ENCODE data around the gene CDH8. TPM values are rescaled to one million over a fixed set of nuclear protein-coding genes. Genes with fewer than 3 reads are reported as not detected.
A peak's percentile ranks its signal among the peaks of the same experiment; 100 is the strongest.
"Not testable (repeated sequence)": the region's sequence is repeated elsewhere in the genome, so short reads cannot be mapped to it uniquely, and the experiment has no call there.

CDH8 gene
- total and polyA plus RNA-seq, 5 donors = under 0.01 TPM; not detected in 4

DNA sequence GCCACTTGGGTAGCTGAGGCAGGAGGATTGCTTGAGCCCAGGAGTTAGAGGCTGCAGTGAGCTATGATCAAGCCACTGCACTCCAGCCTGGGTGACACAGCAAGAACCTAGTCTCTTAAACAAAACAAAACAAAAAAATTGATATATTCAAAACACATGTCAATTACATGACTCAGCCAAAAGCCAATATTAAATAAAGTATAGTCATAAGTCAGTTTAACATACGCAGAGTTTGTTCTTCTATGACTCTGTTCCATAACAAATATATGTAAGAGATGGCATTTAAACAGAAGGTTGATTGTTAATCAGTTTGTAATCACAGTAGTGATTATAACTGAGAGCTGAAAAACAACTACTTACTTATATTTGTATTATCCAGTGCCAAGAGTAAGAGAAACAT lies 106.5 kb downstream of the CDH8 start:
- 90% methylated on average over 1 of the region's 1 CpG for WGBS

GRCh38 chr16:61926766-61927165 lies 109.5 kb downstream of the CDH8 start:
- H3K27ac ChIP-seq (ENCODE audit: low read length) = no peak overlapping the region
- DNase-seq = no peak
- WGBS = 89% methylated on average over 3 of the region's 3 CpGs
- intact Hi-C loops (cut with DNase I) = no loop called here
- no peaks in the 10 kb centered on the region for H3K27me3 ChIP-seq (ENCODE audit: control insufficient read depth, insufficient read depth)
- no peak for ATAC-seq
- no peaks in the 10 kb centered on the region for H3K9me3 ChIP-seq (ENCODE audit: control insufficient read depth, low read length)
- H3K4me1 ChIP-seq (ENCODE audit: control insufficient read depth, insufficient read depth, low read length) = no peaks in the 10 kb centered on the region
- H3K4me3 ChIP-seq (ENCODE audit: low read length) = no peak overlapping the region

More for the DNA sequence above, 106.5 kb downstream of the CDH8 start:
- Histone ChIP-seq H3K9me3 (ENCODE audit: control insufficient read depth, low read length) (no peaks in the 10 kb centered on the region), H3K4me1 (ENCODE audit: control insufficient read depth, insufficient read depth, low read length) (no peaks in the 10 kb centered on the region), H3K27me3 (ENCODE audit: control insufficient read depth, insufficient read depth) (no peaks in the 10 kb centered on the region), H3K4me3 (ENCODE audit: low read length) (no peak overlapping the region), H3K27ac (ENCODE audit: low read length) (no peak overlapping the region)
- intact Hi-C loops (cut with DNase I) = no loop called here
- DNase-seq (no peak), ATAC-seq (no peak)

DNA sequence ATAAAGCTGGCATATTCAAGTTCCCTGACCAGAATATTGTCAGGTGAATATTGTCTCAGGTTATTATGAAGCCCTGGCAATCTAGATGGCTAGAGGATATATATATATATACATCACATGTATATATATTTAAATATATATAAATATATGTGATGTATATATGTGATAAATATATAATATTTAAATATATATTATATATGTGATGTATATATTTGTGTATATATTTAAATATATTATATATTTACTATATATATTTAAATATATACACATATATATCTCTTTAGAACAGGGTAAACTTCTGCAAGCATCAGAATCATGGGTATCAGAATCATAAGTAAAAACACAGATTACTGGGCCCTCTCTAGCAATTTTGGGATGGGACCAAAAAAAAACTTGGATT lies 112.6 kb downstream of the CDH8 start:
- Histone ChIP-seq H3K4me1 (ENCODE audit: control insufficient read depth, insufficient read depth, low read length) (no peaks in the 10 kb centered on the region), H3K9me3 (ENCODE audit: control insufficient read depth, low read length) (no peaks in the 10 kb centered on the region), H3K27me3 (ENCODE audit: control insufficient read depth, insufficient read depth) (no peaks in the 10 kb centered on the region), H3K4me3 (ENCODE audit: low read length) (no peak overlapping the region), H3K27ac (ENCODE audit: low read length) (no peak overlapping the region)
- intact Hi-C loops (cut with DNase I) = no loop called here
- ATAC-seq = no peak
- DNase-seq = no peak

- WGBS = 81% methylated on average over 3 of the region's 3 CpGs
- Histone ChIP-seq H3K4me1 (ENCODE audit: control insufficient read depth, insufficient read depth, low read length) (no peaks in the 10 kb centered on the region), H3K27ac (ENCODE audit: low read length) (no peak overlapping the region), H3K4me3 (ENCODE audit: low read length) (no peak overlapping the region), H3K9me3 (ENCODE audit: control insufficient read depth, low read length) (no peaks in the 10 kb centered on the region), H3K27me3 (ENCODE audit: control insufficient read depth, insufficient read depth) (no peaks in the 10 kb centered on the region)
- no peak for DNase-seq
- intact Hi-C loops (cut with DNase I) = no loop called here
- ATAC-seq = no peak
These were observed 114.9 kb downstream of the CDH8 start for GRCh38 chr16:61921373-61921772.

DNA sequence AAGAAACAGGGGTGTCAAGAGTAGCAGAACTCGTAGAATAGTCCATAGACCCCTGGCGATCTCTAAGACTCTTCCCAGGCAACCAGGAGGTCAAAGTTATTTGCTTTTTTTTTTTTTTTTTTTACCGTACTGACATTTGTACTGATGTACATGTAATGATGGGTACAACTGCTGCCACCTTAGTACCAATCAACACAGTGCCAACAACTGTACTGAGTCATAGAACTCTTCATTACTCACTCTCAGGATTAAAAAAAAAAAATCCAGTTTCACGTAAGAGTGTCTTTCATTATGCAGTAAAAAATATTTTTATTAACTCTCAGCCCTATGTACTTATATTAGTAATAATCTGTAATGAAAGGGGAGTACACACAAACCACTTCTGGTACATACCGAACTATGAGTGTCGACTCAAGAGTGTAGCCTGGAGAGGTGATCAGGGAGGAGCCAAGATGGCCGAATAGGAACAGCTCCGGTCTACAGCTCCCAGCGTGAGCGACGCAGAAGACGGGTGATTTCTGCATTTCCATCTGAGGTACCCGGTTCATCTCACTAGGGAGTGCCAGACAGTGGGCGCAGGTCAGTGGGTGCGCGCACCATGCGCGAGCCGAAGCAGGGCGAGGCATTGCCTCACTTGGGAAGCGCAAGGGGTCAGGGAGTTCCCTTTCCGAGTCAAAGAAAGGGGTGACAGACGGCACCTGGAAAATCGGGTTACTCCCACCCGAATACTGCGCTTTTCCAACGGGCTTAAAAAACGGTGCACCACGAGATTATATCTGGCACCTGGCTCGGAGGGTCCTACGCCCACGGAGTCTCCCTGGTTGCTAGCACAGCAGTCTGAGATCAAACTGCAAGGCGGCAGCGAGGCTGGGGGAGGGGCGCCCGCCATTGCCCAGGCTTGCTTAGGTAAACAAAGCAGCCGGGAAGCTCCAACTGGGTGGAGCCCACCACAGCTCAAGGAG lies 118.1 kb downstream of the CDH8 start:
- 83% methylated on average over 35 of the region's 37 CpGs for WGBS
- H3K4me3 ChIP-seq (ENCODE audit: low read length); DNase-seq; H3K27ac ChIP-seq (ENCODE audit: low read length); intact Hi-C loops (cut with DNase I); H3K4me1 ChIP-seq (ENCODE audit: control insufficient read depth, insufficient read depth, low read length); H3K27me3 ChIP-seq (ENCODE audit: control insufficient read depth, insufficient read depth); ATAC-seq; H3K9me3 ChIP-seq (ENCODE audit: control insufficient read depth, low read length): not testable (repeated sequence)

DNA sequence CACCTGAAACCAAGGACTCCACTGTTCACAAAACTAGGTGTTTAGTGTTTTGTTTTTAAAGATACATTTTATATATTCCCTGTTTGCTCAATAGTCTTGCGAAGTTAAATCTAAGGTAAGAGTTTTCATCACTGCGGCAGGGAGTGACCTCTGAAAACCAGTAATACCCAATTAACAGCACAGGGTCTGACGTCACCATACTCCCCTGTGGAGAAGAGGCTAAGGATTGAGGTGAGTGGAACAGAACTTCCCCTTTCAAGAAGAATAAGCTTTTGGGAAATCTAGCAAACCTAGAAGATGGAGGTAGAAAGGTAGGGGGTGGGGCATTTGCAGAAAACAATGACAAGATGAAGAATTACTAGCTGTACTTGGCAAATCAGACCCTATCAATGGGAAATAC lies 120.7 kb downstream of the CDH8 start:
- H3K4me3 ChIP-seq (ENCODE audit: low read length) = no peak overlapping the region
- 87% methylated on average over 3 of the region's 3 CpGs for WGBS
- no peak overlapping the region for H3K27ac ChIP-seq (ENCODE audit: low read length)
- DNase-seq (no peak), ATAC-seq (no peak)
- H3K27me3 ChIP-seq (ENCODE audit: control insufficient read depth, insufficient read depth) = no peaks in the 10 kb centered on the region
- no peaks in the 10 kb centered on the region for H3K4me1 ChIP-seq (ENCODE audit: control insufficient read depth, insufficient read depth, low read length)
- intact Hi-C loops (cut with DNase I) = no loop called here
- H3K9me3 ChIP-seq (ENCODE audit: control insufficient read depth, low read length) = no peaks in the 10 kb centered on the region

DNA sequence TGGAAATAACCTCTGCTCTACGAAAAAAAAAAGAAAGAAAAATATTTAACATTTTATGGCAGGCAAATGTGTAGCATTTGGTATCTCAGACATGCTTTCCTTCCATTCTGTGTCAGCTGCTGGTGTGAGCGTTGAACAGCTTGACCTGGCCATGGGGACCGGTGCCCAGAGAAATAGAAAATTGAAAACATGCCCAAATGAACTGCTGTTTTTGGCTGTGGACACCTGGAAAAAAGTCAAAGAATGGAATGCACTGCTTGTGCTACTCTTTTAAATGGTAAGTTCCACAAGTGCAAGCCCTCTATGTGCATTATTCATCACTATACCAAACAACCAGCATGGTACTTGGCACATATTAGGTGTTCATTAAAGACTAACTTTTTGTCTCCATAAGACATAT lies 127.2 kb downstream of the CDH8 start:
- Histone ChIP-seq H3K9me3 (ENCODE audit: control insufficient read depth, low read length) (no peaks in the 10 kb centered on the region), H3K27ac (ENCODE audit: low read length) (no peak overlapping the region), H3K4me1 (ENCODE audit: control insufficient read depth, insufficient read depth, low read length) (no peaks in the 10 kb centered on the region), H3K4me3 (ENCODE audit: low read length) (no peak overlapping the region), H3K27me3 (ENCODE audit: control insufficient read depth, insufficient read depth) (no peaks in the 10 kb centered on the region)
- ATAC-seq (peak; percentile 63 to 67), DNase-seq (peak in 1 of 3 donors; percentile 50)
- whole genome bisulfite sequencing = 38% methylated on average over 3 of the region's 3 CpGs
- intact Hi-C loops (cut with DNase I) = no loop called here

- no peaks in the 10 kb centered on the region for H3K4me1 ChIP-seq (ENCODE audit: control insufficient read depth, insufficient read depth, low read length)
These were observed 127.8 kb downstream of the CDH8 start for GRCh38 chr16:61908426-61908825.

DNA sequence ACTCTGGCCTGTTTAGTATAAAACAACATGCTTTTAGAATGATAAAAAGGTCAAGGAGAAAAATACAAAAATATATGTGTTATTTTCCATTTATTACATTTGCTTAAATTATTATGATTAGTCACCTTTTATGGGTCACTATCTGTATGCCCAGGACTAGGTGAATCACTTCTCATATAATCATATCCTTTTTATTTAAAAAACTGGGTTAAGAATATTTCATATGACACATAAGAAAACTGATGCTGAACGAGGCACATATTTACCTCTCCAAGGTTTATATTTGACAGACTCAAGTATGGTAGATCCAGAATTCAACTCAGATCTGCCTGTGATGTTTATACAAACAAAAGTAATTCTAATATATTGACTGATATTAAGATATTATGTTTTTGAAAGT lies 134.5 kb downstream of the CDH8 start:
- no peaks in the 10 kb centered on the region for H3K27me3 ChIP-seq (ENCODE audit: control insufficient read depth, insufficient read depth)
- no peak overlapping the region for H3K4me3 ChIP-seq (ENCODE audit: low read length)
- DNase-seq = no peak
- no peak overlapping the region for H3K27ac ChIP-seq (ENCODE audit: low read length)
- no peaks in the 10 kb centered on the region for H3K9me3 ChIP-seq (ENCODE audit: control insufficient read depth, low read length)
- H3K4me1 ChIP-seq (ENCODE audit: control insufficient read depth, insufficient read depth, low read length) = no peaks in the 10 kb centered on the region
- intact Hi-C loops (cut with DNase I) = no loop called here
- ATAC-seq = no peak
- 90% methylated on average over 1 of the region's 1 CpG for WGBS

More at GRCh38 chr16:61908426-61908825, 127.8 kb downstream of the CDH8 start:
- no peak for ATAC-seq
- Histone ChIP-seq H3K27ac (ENCODE audit: low read length) (no peak overlapping the region), H3K27me3 (ENCODE audit: control insufficient read depth, insufficient read depth) (no peaks in the 10 kb centered on the region), H3K4me3 (ENCODE audit: low read length) (no peak overlapping the region), H3K9me3 (ENCODE audit: control insufficient read depth, low read length) (no peaks in the 10 kb centered on the region)
- no peak for DNase-seq
- intact Hi-C loops (cut with DNase I) = no loop called here
- 43% methylated on average over 1 of the region's 1 CpG for WGBS

GRCh38 chr16:61900482-61900881 lies 135.8 kb downstream of the CDH8 start:
- 70% methylated on average over 1 of the region's 1 CpG for WGBS
- DNase-seq (no peak), ATAC-seq (no peak)

DNA sequence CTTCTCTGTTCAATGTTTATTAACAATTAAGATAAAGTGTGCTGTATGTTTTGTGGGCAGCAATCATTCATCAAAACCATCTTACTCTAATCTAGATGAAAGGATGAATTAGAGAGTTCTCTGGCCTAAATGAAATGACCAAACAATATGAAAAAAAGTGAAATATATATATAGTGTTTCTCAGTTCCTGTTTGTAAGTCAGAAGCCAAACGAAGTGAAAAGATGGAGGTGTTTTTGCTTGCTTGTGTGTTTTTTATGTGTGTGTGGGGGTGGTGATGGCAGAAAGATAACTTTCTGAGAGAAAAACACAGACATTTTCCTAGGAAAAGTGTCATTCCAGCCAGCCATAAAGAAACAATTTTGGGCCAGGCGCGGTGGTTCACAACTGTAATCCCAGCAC lies 138.6 kb downstream of the CDH8 start:
- Histone ChIP-seq H3K4me1 (ENCODE audit: control insufficient read depth, insufficient read depth, low read length) (no peaks in the 10 kb centered on the region), H3K9me3 (ENCODE audit: control insufficient read depth, low read length) (no peaks in the 10 kb centered on the region), H3K27ac (ENCODE audit: low read length) (no peak overlapping the region), H3K27me3 (ENCODE audit: control insufficient read depth, insufficient read depth) (no peaks in the 10 kb centered on the region), H3K4me3 (ENCODE audit: low read length) (no peak overlapping the region)
- ATAC-seq (no peak), DNase-seq (no peak)
- 63% methylated on average over 3 of the region's 3 CpGs for WGBS
- intact Hi-C loops (cut with DNase I) = no loop called here

More at GRCh38 chr16:61900482-61900881, 135.8 kb downstream of the CDH8 start:
- Histone ChIP-seq H3K4me1 (ENCODE audit: control insufficient read depth, insufficient read depth, low read length) (no peaks in the 10 kb centered on the region), H3K9me3 (ENCODE audit: control insufficient read depth, low read length) (no peaks in the 10 kb centered on the region), H3K27ac (ENCODE audit: low read length) (no peak overlapping the region), H3K27me3 (ENCODE audit: control insufficient read depth, insufficient read depth) (no peaks in the 10 kb centered on the region), H3K4me3 (ENCODE audit: low read length) (no peak overlapping the region)
- intact Hi-C loops (cut with DNase I) = no loop called here
